Keratinocyte (primary cell): ENCODE measurements around the gene CRABP1. TPM values are rescaled to one million over a fixed set of nuclear protein-coding genes. Genes with fewer than 3 reads are reported as not detected.

ENCODE experiments used
- DNase-seq: peaks from one replicate; pipeline ENCODE4 v3.0.0-alpha.2; 2011; ENCODE audit warnings: low read depth, missing footprints, low spot score
- FAIRE-seq: peaks from 2 replicates; lab custom pipeline; 2011; peaks lifted over from hg19 to GRCh38; lab: Jason Lieb, UNC
- H2AFZ ChIP-seq: 2 replicates; pipeline ENCODE4 v1.6.0; 2012; ENCODE audit warnings: low read length, control low read depth, inconsistent platforms; ENCODE audit not compliant: control insufficient read depth
- H3K27ac ChIP-seq: 2 replicates; pipeline ENCODE4 v1.5.1; 2011; ENCODE audit warnings: low read length; ENCODE audit not compliant: control insufficient read depth, insufficient read depth
- H3K27me3 ChIP-seq: 3 replicates; pipeline ENCODE4 v1.6.0; 2011; ENCODE audit warnings: low read length; ENCODE audit not compliant: control insufficient read depth, insufficient read depth; ENCODE audit errors: extremely low read depth
- H3K36me3 ChIP-seq, 2 experiments: 2 replicates in 1 of 2; 3 replicates in 1 of 2; pipeline ENCODE4 v1.5.1; 2011; ENCODE audit warnings: low read length in 2 of 2, mild to moderate bottlenecking in 1 of 2; ENCODE audit not compliant: control insufficient read depth in 2 of 2, insufficient read depth in 2 of 2; ENCODE audit errors: extremely low read depth in 1 of 2
- H3K4me1 ChIP-seq: 3 replicates; pipeline ENCODE4 v1.5.1; 2011; ENCODE audit warnings: low read length; ENCODE audit not compliant: control insufficient read depth, insufficient read depth; ENCODE audit errors: extremely low read depth
- H3K4me2 ChIP-seq: 3 replicates; pipeline ENCODE4 v1.6.0; 2011; ENCODE audit warnings: low read depth, low read length; ENCODE audit not compliant: control insufficient read depth, insufficient read depth; ENCODE audit errors: extremely low read depth
- H3K4me3 ChIP-seq, 3 experiments: fragments of 200-600 bp in 1 of 3; sonication (generic) in 1 of 3; 2 replicates in 2 of 3; 3 replicates in 1 of 3; pipeline ENCODE4 v1.5.1; 2011 to 2016; ENCODE audit warnings: low read length in 3 of 3, mild to moderate bottlenecking in 3 of 3, control low read depth in 2 of 3, inconsistent platforms in 1 of 3, low read depth in 1 of 3, mixed read lengths in 1 of 3, mixed run types in 1 of 3, moderate library complexity in 1 of 3; ENCODE audit not compliant: control insufficient read depth in 2 of 3, insufficient read depth in 2 of 3; ENCODE audit errors: extremely low read depth in 1 of 3
- H3K79me2 ChIP-seq: 2 replicates; pipeline ENCODE4 v1.6.0; 2012; ENCODE audit warnings: low read length; ENCODE audit not compliant: control insufficient read depth, insufficient read depth
- H3K9ac ChIP-seq: 3 replicates; pipeline ENCODE4 v1.6.0; 2011; ENCODE audit warnings: low read length; ENCODE audit not compliant: control insufficient read depth, insufficient read depth; ENCODE audit errors: extremely low read depth
- H3K9me1 ChIP-seq: 3 replicates; pipeline ENCODE4 v1.6.0; 2011; ENCODE audit warnings: low read length; ENCODE audit not compliant: control insufficient read depth, insufficient read depth; ENCODE audit errors: extremely low read depth
- H3K9me3 ChIP-seq: 2 replicates; pipeline ENCODE4 v1.5.1; 2012; ENCODE audit warnings: low read depth, low read length; ENCODE audit not compliant: control insufficient read depth
- H4K20me1 ChIP-seq: 3 replicates; pipeline ENCODE4 v1.6.0; 2011; ENCODE audit warnings: low read length; ENCODE audit not compliant: control insufficient read depth, insufficient read depth; ENCODE audit errors: extremely low read depth
- EZH2 ChIP-seq: IDR thresholded peaks from one replicate; pipeline ENCODE4 v1.6.1; 2012; ENCODE audit warnings: inconsistent platforms, mild to moderate bottlenecking, low read length, moderate library complexity
- dilution Hi-C: fragments of 300-500 bp; cut with MboI; formaldehyde crosslinking; loops from one replicate; pipeline ENCODE4 v1.7.0; 2020; ENCODE audit warnings: low sequenced_read_pairs; ENCODE audit not compliant: extremely low pct_ligation_motif_present
- polyA plus RNA-seq, 5 experiments: library from polyadenylated mRNA; depleted of rRNA in 3 of 5; stranded (reverse) in 3 of 5; stranded (forward) in 1 of 5; unstranded in 1 of 5; fragments of >200 nt; gene quantifications; 1 replicate in 1 of 5; 2 replicates in 3 of 5; 3 replicates in 1 of 5; pipeline versions ENCODE4 v1.2.1 to v1.2.3, GENCODE V29; 2011 to 2012; ENCODE audit warnings: missing spikeins in 2 of 5, low read depth in 1 of 5, low replicate concordance in 1 of 5
- TF ChIP-seq, protein P1 (sequence below), 3 experiments: IDR thresholded peaks in 1 of 3; conservative IDR thresholded peaks in 1 of 3; optimal IDR thresholded peaks in 1 of 3; 2 replicates in 2 of 3; 3 replicates in 1 of 3; pipeline versions ENCODE3 to v1.5.1; 2011; ENCODE audit warnings: low read length in 3 of 3, mild to moderate bottlenecking in 3 of 3, moderate library complexity in 2 of 3, control low read depth in 1 of 3, inconsistent platforms in 1 of 3; ENCODE audit not compliant: insufficient read depth in 2 of 3; ENCODE audit errors: extremely low read depth in 1 of 3

CRABP1 gene
- polyA plus RNA-seq, 1 donor (not counting 4 experiments of a cell fraction or from before 2014, with no cell fraction given): not detected

DNA sequence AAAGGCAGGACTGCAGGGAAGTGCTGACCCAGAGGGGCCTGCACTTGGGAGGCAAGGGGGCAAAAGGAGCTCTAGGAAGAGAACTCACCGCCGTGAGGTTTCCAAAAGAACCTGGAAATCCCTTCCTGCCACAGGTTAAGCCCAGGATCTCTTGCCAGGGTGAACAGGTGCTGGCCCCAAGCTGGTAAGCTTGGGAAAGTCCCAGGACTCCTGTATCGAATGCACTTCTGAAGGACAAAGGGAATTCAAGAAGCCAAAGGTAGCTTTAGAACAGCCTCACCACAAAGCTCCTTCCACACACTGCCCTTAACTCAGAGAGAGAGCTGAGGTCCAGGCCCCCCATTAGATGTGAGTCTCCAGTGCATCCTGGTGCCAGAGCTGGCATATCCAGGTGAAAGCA, 28.9 kb upstream of the CRABP1 start:
- no peak for FAIRE-seq

DNA sequence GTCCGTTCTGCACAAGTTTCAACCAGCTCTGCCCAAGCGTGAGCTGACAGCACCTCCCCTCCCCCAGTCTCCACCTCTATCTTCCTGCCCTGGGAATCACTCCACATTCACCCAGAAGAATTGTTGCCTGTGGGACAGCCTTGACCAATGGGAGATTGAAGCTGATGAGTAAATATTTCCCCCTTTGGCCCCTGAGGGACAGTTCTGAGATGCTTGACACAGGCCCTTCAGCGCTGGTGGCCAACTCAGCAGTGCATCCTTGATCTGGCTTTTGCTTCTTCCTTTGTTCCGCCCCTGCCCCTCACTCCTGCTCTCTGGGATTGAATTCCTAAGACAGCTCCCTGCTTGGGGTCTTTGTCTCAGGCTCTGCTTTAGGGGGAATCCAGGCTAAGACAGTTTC, 27.6 kb upstream of the CRABP1 start:
- dilution Hi-C loops: no loop called here
- Histone ChIP-seq H3K4me3 (no peak overlapping the region), H3K4me2 (no peak overlapping the region), H3K9ac (no peak overlapping the region), H3K27ac (no peak overlapping the region), H2AFZ (no peak overlapping the region), H3K36me3 (no peaks in the 10 kb centered on the region), H3K4me1 (peaks cover 12% of the 10 kb centered on the region), H3K9me1 (no peaks in the 10 kb centered on the region), H4K20me1 (no peaks in the 10 kb centered on the region), H3K27me3 (no peaks in the 10 kb centered on the region), H3K9me3 (no peaks in the 10 kb centered on the region), H3K79me2 (no peaks in the 10 kb centered on the region)
- TF ChIP-seq, protein P1, sequence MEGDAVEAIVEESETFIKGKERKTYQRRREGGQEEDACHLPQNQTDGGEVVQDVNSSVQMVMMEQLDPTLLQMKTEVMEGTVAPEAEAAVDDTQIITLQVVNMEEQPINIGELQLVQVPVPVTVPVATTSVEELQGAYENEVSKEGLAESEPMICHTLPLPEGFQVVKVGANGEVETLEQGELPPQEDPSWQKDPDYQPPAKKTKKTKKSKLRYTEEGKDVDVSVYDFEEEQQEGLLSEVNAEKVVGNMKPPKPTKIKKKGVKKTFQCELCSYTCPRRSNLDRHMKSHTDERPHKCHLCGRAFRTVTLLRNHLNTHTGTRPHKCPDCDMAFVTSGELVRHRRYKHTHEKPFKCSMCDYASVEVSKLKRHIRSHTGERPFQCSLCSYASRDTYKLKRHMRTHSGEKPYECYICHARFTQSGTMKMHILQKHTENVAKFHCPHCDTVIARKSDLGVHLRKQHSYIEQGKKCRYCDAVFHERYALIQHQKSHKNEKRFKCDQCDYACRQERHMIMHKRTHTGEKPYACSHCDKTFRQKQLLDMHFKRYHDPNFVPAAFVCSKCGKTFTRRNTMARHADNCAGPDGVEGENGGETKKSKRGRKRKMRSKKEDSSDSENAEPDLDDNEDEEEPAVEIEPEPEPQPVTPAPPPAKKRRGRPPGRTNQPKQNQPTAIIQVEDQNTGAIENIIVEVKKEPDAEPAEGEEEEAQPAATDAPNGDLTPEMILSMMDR (optimal IDR thresholded peaks at IDR 0.05 in 1 of 3, IDR thresholded peaks at IDR 0.05 in 1 of 3, conservative IDR thresholded peaks at IDR 0.05 in 1 of 3; ENCODE audit: extremely low read depth in 1 of 3, insufficient read depth in 2 of 3, low read length in 3 of 3): no peak
- no peak for TF ChIP-seq EZH2
- DNase-seq (no peak), FAIRE-seq (no peak)

More for the DNA sequence above, 28.9 kb upstream of the CRABP1 start:
- no peak for DNase-seq
- Histone ChIP-seq H3K27me3 (no peaks in the 10 kb centered on the region), H2AFZ (no peak overlapping the region), H4K20me1 (no peaks in the 10 kb centered on the region), H3K4me3 (no peak overlapping the region), H3K4me2 (no peak overlapping the region), H3K9me1 (no peaks in the 10 kb centered on the region), H3K27ac (no peak overlapping the region), H3K79me2 (no peaks in the 10 kb centered on the region), H3K9me3 (no peaks in the 10 kb centered on the region), H3K9ac (no peak overlapping the region), H3K4me1 (peaks cover 3% of the 10 kb centered on the region), H3K36me3 (no peaks in the 10 kb centered on the region)
- dilution Hi-C loops: no loop called here
- TF ChIP-seq, protein P1 (optimal IDR thresholded peaks at IDR 0.05 in 1 of 3, IDR thresholded peaks at IDR 0.05 in 1 of 3, conservative IDR thresholded peaks at IDR 0.05 in 1 of 3; ENCODE audit: extremely low read depth in 1 of 3, insufficient read depth in 2 of 3, low read length in 3 of 3): no peak
- no peak for TF ChIP-seq EZH2
